K562 (cell line): Measurements from ENCODE around the gene DCXR. TPM values are rescaled to one million over a fixed set of nuclear protein-coding genes. Genes with fewer than 3 reads are reported as not detected.

Source experiments
- ATAC-seq: fragments of 200-7000 bp; cut with Tn5 transposase; 3 replicates; pipeline ENCODE4 v1.9.1; 2020; ENCODE audit warnings: moderate library complexity
- BruUV-seq: library from RNA; stranded (reverse); fragments of 400-500 nt; replicated peaks from 2 replicates; lab custom pipeline; 2021; lab: Mats Ljungman, UMichigan
- CTCF ChIA-PET: fragments of 300-600 bp; formaldehyde crosslinking; extraction: SDS; loops from one replicate; lab custom pipeline; 2021; ENCODE audit warnings: low intra/inter-chr PET ratio; lab: Yijun Ruan, JAX
- POLR2A ChIA-PET: fragments of 300-600, 350-650 bp; sonication (Branson Sonifier 250); formaldehyde crosslinking; extraction: SDS; loops from one replicate; lab custom pipeline; 2021; ENCODE audit warnings: antibody characterized with exemption, inconsistent platforms; lab: Yijun Ruan, JAX
- DNase-seq, 4 experiments: peaks; one replicate each; pipeline versions ENCODE4 v3.0.0 to v3.0.0-alpha.2; 2011 to 2018; ENCODE audit warnings: low spot score in 3 of 4, mixed read lengths in 3 of 4; ENCODE audit errors: extremely low read depth in 1 of 4
- FAIRE-seq: peaks from 2 replicates; lab custom pipeline; 2011; peaks lifted over from hg19 to GRCh38; lab: Jason Lieb, UNC
- H2AFZ ChIP-seq: 2 replicates; pipeline ENCODE4 v1.6.0; 2011; ENCODE audit warnings: low read depth, low read length, control low read depth, inconsistent platforms
- H3K27ac ChIP-seq: fragments of 200-600 bp; 3 replicates; pipeline ENCODE4 v1.8.0; 2011; ENCODE audit warnings: low read depth, mild to moderate bottlenecking, control low read depth, inconsistent platforms, low read length, moderate library complexity, mixed read lengths; ENCODE audit errors: extremely low read depth
- H3K27me3 ChIP-seq, 2 experiments: fragments of 300-600 bp in 1 of 2; 2 replicates in 1 of 2; 3 replicates in 1 of 2; pipeline versions ENCODE4 v1.6.0 to v1.8.0; 2011; ENCODE audit warnings: inconsistent platforms in 2 of 2, low read length in 2 of 2, mild to moderate bottlenecking in 1 of 2, mixed read lengths in 1 of 2, moderate library complexity in 1 of 2; ENCODE audit not compliant: control insufficient read depth in 2 of 2, insufficient read depth in 2 of 2
- H3K36me3 ChIP-seq: fragments of 300-600 bp; 3 replicates; pipeline ENCODE4 v1.8.0; 2011; ENCODE audit warnings: mild to moderate bottlenecking, low read length, inconsistent platforms; ENCODE audit not compliant: control insufficient read depth, insufficient read depth
- H3K4me1 ChIP-seq, 2 experiments: fragments of 200-600 bp in 1 of 2; replicated peaks in 1 of 2; 2 replicates in 1 of 2; 3 replicates in 1 of 2; pipeline versions ENCODE4 v1.5.1 to v1.8.0; 2011; ENCODE audit warnings: inconsistent platforms in 2 of 2, low read length in 2 of 2, mild to moderate bottlenecking in 1 of 2, mixed read lengths in 1 of 2, moderate library complexity in 1 of 2; ENCODE audit not compliant: control insufficient read depth in 2 of 2, insufficient read depth in 2 of 2
- H3K4me2 ChIP-seq: 2 replicates; pipeline ENCODE4 v1.6.1; 2011; ENCODE audit warnings: low read length, control low read depth, inconsistent platforms, mixed read lengths; ENCODE audit not compliant: insufficient read depth
- H3K4me3 ChIP-seq: fragments of 200-600 bp; sonication (generic), shearing (Covaris generic); 2 replicates; pipeline ENCODE4 v1.5.1; 2016; ENCODE audit warnings: control low read depth, inconsistent platforms
- H3K79me2 ChIP-seq: fragments of 200-600 bp; 3 replicates; pipeline ENCODE4 v1.8.0; 2011; ENCODE audit warnings: low read length, inconsistent platforms; ENCODE audit not compliant: control insufficient read depth, insufficient read depth
- H3K9ac ChIP-seq, 2 experiments: 2 replicates each; pipeline versions ENCODE4 v1.6.0 to v1.6.1; 2011; ENCODE audit warnings: low read depth in 2 of 2, low read length in 2 of 2, control low read depth in 1 of 2, inconsistent platforms in 1 of 2, mild to moderate bottlenecking in 1 of 2, mixed read lengths in 1 of 2; ENCODE audit not compliant: insufficient read depth in 1 of 2
- H3K9me1 ChIP-seq: one replicate; pipeline ENCODE4 v1.6.0; 2011; ENCODE audit warnings: inconsistent platforms, mild to moderate bottlenecking, low read length, moderate library complexity; ENCODE audit not compliant: control insufficient read depth, insufficient read depth
- H3K9me3 ChIP-seq: replicated peaks from 2 replicates; pipeline ENCODE4 v1.5.1; 2011; ENCODE audit warnings: low read depth, low read length, inconsistent platforms; ENCODE audit not compliant: control insufficient read depth, insufficient read depth
- H4K20me1 ChIP-seq: replicated peaks from 2 replicates; pipeline ENCODE4 v1.6.1; 2011; ENCODE audit warnings: low read length, inconsistent platforms, mixed read lengths; ENCODE audit not compliant: control insufficient read depth, insufficient read depth
- CBX8 ChIP-seq: fragments of 200-600 bp; sonication (generic); IDR thresholded peaks from 2 replicates; pipeline ENCODE4 v1.6.1; 2012; ENCODE audit warnings: borderline replicate concordance, mixed run types, low read depth, mild to moderate bottlenecking, moderate library complexity, mixed read lengths, low read length, control low read depth, inconsistent platforms; ENCODE audit not compliant: poor library complexity, severe bottlenecking; ENCODE audit errors: extremely low read depth
- DACH1 ChIP-seq: fragments of 450-650 bp; IDR thresholded peaks from 2 replicates; pipeline ENCODE4 v1.6.1; 2018; ENCODE audit not compliant: partially characterized antibody
- WGBS: fragments of 100-300 bp; shearing (Covaris generic); methylation state at CpG from one replicate; pipeline ENCODE4 v1.1.6; 2016; ENCODE audit warnings: low coverage, mixed read lengths; ENCODE audit not compliant: insufficient coverage; ENCODE audit errors: missing lambda C conversion rate; 5-methylcytosine and 5-hydroxymethylcytosine counted together
- in situ Hi-C: fragments of 300-500 bp; cut with MboI; formaldehyde crosslinking; loops from 4 replicates; pipeline ENCODE4 v1.15.0; 2018; ENCODE audit warnings: inconsistent platforms, mixed read lengths
- intact Hi-C: fragments of 100-400 bp; cut with micrococcal nuclease; formaldehyde crosslinking; loops from 2 replicates; pipeline ENCODE4 v1.14.2; 2022
- polyA plus RNA-seq, 8 experiments: library from polyadenylated mRNA; depleted of rRNA in 4 of 8; stranded (reverse) in 5 of 8; unstranded in 3 of 8; fragments of >200 nt; fragmentation: Nextera tagmentation in 2 of 8; fragmentation: Illumina TruSeq in 1 of 8; extraction: Ambion mirVana in 2 of 8; extraction: Trizol in 1 of 8; gene quantifications; 2 replicates each; pipeline versions ENCODE4 v1.2.1 to v1.2.3, GENCODE V29; 2011 to 2014; ENCODE audit warnings: inconsistent platforms in 1 of 8, missing spikeins in 1 of 8
- total RNA-seq, 7 experiments: library from RNA; depleted of rRNA in 6 of 7; stranded (reverse); fragments of >200 nt in 6 of 7; fragmentation: Illumina TruSeq in 2 of 7; extraction: Trizol in 2 of 7; gene quantifications; 2 replicates each; pipeline versions ENCODE4 v1.2.1 to v1.2.3, GENCODE V29; 2011 to 2021; ENCODE audit warnings: low replicate concordance in 1 of 7
- TF ChIP-seq, protein P1 (sequence below): sonication (generic); formaldehyde crosslinking; IDR thresholded peaks from 2 replicates; pipeline ENCODE4 v1.8.1; 2022; ENCODE audit warnings: missing genetic modification reagents
- TF ChIP-seq, protein P2 (sequence below), 2 experiments: fragments of 450-650 bp in 1 of 2; sonication (generic) in 1 of 2; formaldehyde crosslinking; conservative IDR thresholded peaks; 2 replicates each; pipeline versions ENCODE4 v1.4.0 to v1.8.1; 2020 to 2022; ENCODE audit warnings: mild to moderate bottlenecking in 1 of 2, missing genetic modification reagents in 1 of 2
- TF ChIP-seq, protein P3 (sequence below): fragments of 200-800 bp; sonication (Bioruptor generic); IDR thresholded peaks from 2 replicates; pipeline ENCODE4 v1.6.1; 2016; ENCODE audit warnings: missing genetic modification characterization, missing compliant biosample characterization

The DCXR gene
- total and polyA plus RNA-seq, 9 of the 15 experiments (the other 6 are each of a cell fraction or from before 2014, with no cell fraction given): 21.3 to 274 (median 156) TPM

DNA sequence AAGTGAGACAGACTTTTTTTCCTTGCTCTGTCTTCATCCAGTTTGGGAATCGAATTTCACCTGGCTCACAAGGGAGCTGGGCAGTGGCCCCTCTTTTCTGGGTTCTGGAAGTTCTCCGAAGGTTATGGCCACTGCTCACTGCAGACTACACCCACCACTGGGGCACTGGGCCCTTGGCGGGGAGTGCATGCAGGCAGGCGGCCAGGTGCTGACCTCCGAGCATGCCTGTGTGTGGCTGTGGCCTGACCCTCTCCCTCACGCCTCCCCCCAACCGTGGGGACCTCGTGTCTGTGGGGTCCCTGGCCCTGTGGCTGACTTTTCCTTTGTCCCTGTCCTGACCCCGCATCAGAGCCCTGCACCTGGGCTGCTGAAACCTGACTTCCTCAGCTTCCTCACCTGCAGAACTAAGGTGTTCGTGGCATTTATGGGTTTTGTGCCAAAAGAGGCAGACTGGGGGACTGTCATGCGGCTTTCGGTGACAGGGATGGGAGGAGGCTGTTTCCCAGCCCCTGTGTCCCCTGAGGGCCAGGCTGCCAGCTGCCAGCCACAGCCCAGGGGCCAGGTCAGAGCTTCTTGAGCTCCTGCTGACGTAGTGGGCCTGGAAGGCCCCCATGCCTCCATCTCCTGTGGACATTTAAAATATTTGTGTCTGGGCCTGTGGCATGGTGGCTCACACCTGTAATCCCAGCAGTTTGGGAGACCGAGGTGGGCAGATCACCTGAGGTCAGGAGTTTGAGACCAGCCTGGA, 38.6 kb downstream of the DCXR start:
- H3K36me3 ChIP-seq: peaks cover 6% of the 10 kb centered on the region; the same call in 1 of the 3 replicates
- no peaks in the 10 kb centered on the region for H4K20me1 ChIP-seq
- peaks cover 1% of the 10 kb centered on the region for H3K9me1 ChIP-seq
- 77% methylated on average over 14 of the region's 14 CpGs for WGBS
- no peaks in the 10 kb centered on the region for H3K79me2 ChIP-seq
- no peak overlapping the region for H3K4me2 ChIP-seq
- no peak overlapping the region for H2AFZ ChIP-seq
- in situ Hi-C loops: no loop called here
- no peaks in the 10 kb centered on the region for H3K27me3 ChIP-seq
- POLR2A ChIA-PET: interaction anchor here (1.1 kb wide), 1 partner anchor 21 kb away, joined by 3 read pairs; no protein-coding TSS in a partner anchor
- FAIRE-seq (no peak), ATAC-seq (no peak), DNase-seq (no peak)
- CTCF ChIA-PET: interaction anchor here (0.6 to 0.7 kb wide), 2 partner anchors 342 to 1035 kb away, joined by 3 to 4 read pairs; partner anchors contain the start of gene PDE6G
- intact Hi-C loops: no loop called here
- H3K27ac ChIP-seq: no peak overlapping the region
- H3K4me3 ChIP-seq: no peak overlapping the region
- 0 out of 4 replicates have a peak overlapping the region, but pooled peaks of 1 of the 2 experiments have one; percentile 67 for H3K9ac ChIP-seq
- H3K4me1 ChIP-seq: peaks cover 0 to 62% of the 10 kb centered on the region in 2 experiments; a peak in 2 of 5 replicates
- no TSS peak for BruUV-seq
- no peaks in the 10 kb centered on the region for H3K9me3 ChIP-seq
- TF ChIP-seq, protein P1, sequence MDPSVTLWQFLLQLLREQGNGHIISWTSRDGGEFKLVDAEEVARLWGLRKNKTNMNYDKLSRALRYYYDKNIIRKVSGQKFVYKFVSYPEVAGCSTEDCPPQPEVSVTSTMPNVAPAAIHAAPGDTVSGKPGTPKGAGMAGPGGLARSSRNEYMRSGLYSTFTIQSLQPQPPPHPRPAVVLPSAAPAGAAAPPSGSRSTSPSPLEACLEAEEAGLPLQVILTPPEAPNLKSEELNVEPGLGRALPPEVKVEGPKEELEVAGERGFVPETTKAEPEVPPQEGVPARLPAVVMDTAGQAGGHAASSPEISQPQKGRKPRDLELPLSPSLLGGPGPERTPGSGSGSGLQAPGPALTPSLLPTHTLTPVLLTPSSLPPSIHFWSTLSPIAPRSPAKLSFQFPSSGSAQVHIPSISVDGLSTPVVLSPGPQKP (CRISPR knock-in tag): no peak
- TF ChIP-seq CBX8 (no peak), DACH1 (no peak)
- TF ChIP-seq, protein P2, sequence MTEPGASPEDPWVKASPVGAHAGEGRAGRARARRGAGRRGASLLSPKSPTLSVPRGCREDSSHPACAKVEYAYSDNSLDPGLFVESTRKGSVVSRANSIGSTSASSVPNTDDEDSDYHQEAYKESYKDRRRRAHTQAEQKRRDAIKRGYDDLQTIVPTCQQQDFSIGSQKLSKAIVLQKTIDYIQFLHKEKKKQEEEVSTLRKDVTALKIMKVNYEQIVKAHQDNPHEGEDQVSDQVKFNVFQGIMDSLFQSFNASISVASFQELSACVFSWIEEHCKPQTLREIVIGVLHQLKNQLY (CRISPR knock-in tag; conservative IDR thresholded peaks at IDR 0.05): no peak
- TF ChIP-seq, protein P3, sequence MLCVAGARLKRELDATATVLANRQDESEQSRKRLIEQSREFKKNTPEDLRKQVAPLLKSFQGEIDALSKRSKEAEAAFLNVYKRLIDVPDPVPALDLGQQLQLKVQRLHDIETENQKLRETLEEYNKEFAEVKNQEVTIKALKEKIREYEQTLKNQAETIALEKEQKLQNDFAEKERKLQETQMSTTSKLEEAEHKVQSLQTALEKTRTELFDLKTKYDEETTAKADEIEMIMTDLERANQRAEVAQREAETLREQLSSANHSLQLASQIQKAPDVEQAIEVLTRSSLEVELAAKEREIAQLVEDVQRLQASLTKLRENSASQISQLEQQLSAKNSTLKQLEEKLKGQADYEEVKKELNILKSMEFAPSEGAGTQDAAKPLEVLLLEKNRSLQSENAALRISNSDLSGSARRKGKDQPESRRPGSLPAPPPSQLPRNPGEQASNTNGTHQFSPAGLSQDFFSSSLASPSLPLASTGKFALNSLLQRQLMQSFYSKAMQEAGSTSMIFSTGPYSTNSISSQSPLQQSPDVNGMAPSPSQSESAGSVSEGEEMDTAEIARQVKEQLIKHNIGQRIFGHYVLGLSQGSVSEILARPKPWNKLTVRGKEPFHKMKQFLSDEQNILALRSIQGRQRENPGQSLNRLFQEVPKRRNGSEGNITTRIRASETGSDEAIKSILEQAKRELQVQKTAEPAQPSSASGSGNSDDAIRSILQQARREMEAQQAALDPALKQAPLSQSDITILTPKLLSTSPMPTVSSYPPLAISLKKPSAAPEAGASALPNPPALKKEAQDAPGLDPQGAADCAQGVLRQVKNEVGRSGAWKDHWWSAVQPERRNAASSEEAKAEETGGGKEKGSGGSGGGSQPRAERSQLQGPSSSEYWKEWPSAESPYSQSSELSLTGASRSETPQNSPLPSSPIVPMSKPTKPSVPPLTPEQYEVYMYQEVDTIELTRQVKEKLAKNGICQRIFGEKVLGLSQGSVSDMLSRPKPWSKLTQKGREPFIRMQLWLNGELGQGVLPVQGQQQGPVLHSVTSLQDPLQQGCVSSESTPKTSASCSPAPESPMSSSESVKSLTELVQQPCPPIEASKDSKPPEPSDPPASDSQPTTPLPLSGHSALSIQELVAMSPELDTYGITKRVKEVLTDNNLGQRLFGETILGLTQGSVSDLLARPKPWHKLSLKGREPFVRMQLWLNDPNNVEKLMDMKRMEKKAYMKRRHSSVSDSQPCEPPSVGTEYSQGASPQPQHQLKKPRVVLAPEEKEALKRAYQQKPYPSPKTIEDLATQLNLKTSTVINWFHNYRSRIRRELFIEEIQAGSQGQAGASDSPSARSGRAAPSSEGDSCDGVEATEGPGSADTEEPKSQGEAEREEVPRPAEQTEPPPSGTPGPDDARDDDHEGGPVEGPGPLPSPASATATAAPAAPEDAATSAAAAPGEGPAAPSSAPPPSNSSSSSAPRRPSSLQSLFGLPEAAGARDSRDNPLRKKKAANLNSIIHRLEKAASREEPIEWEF: no peak
